CD4-positive, alpha-beta T cell treated with Interleukin-21 for 1 hour (primary cell): Measurements from ENCODE around the gene TRIP10.
A peak's percentile ranks its signal among the peaks of the same experiment; 100 is the strongest.
"Not testable (repeated sequence)": the region's sequence is repeated elsewhere in the genome, so short reads cannot be mapped to it uniquely, and the experiment has no call there.

Source experiments
- DNase-seq: peaks from one replicate; pipeline ENCODE4 v3.0.0-alpha.2; 2020

Gene TRIP10

GRCh38 chr19:6744381-6745301 lies 5.2 kb downstream of the TRIP10 start:
- DNase-seq = no peak

- DNase-seq = no peak
These were observed 6.5 kb downstream of the TRIP10 start for GRCh38 chr19:6745965-6746364.

- DNase-seq = not testable (repeated sequence)
These were observed 9.1 kb downstream of the TRIP10 start for GRCh38 chr19:6748543-6748942.

DNA sequence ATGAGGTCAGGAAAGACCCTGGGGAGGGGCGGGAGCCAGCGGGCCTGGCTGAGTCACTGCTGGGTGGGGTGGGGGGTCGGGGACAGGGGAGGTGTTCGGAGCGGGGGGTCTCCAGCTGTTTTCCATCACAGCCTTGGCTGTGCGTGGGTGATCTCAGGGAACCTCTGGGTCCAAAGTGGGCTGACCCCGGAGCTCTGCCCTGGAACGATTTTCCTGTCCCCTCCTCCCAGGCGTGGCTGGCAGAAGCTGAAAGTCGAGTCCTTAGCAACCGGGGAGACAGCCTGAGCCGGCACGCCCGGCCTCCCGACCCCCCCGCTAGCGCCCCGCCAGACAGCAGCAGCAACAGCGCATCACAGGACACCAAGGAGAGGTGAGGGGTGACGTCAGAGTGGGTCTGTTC lies 10.6 kb downstream of the TRIP10 start:
- DNase-seq = no peak

GRCh38 chr19:6751189-6751588 lies 11.7 kb downstream of the TRIP10 start:
- DNase-seq = no peak

- no peak for DNase-seq
These were observed 13.0 kb downstream of the TRIP10 start for GRCh38 chr19:6752256-6753177.

DNA sequence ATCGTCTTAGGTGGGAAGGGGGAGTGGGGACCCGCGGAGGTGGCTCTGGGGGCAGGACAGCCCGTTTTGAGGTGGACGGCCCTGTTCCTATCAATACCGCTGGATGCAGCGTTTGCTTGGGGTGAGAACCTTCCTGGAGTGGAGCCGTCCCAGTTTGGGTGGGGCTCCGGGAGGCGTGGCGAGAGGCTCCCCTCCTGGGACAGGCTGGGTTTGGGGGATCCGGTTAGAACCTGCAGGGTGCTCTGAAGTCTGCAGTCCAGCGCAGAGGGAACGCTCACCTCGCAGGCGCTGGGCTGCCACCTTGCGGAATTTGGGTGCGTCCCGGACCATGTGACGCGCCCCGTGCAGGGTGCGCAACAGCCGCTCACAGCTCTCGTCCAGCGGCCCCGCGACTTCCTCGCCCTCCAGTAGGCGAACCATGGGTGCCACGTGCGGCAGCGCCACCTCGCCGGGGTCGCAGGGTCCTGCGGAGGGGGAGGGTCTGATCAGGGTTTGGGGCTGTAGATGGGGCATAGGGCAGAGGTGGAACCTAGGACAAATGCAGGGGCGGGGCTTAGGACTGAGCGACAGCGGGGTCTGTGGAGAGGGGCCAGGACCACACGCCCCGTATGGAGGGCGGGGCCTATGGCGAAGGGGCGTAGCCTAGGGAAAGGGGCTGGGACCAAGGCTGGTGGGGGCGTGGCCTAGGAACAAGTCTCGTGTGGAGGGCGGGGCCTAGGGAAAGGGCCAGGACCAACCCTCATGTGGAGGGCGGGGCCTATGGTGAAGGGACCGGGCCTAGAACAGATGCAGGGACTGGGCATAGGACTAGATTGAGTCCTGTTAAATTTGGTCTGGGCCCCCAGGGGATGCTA lies 13.9 kb downstream of the TRIP10 start:
- peak; percentile 85 for DNase-seq

- no peak for DNase-seq
These were observed 14.7 kb downstream of the TRIP10 start for GRCh38 chr19:6754136-6754535.

DNA sequence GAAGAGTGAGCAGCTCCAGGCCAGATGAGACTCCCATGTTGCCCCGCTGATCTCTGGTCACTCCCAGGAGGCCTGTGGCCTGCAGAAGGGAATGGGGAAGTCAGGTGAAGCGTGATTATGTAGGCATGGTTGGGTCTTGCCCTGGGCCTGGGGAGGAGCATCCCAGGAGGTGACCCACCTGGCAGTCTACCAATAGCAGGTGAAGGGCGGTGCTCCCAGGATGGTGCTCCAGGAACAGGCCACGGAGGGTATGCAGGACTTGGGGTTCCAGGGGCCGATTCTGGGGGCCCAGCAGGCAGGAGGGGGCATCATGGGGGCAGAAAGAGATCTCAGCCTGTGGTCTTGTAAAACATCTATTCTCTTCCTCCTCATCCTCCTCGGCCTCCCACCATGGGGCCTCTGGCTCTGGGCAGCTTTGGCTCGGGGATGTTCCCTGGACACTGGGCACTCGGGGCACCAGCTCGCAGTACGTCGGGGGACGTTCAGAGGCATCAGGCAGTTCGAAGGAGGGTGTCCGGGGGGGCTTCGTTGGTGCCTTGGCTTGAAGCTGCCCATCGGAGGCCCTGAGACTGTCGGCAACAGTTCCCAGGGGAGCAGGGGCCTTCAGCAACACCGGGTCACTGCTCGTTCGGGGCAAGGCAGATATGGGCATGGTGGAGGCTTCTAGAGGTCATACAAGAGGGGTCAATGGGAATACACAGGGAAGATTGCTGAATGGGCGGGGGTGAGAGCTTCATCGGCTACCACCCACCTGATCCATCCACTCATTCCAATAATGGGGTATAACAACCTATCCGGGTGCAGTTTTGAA lies 15.4 kb downstream of the TRIP10 start:
- no peak for DNase-seq

DNA sequence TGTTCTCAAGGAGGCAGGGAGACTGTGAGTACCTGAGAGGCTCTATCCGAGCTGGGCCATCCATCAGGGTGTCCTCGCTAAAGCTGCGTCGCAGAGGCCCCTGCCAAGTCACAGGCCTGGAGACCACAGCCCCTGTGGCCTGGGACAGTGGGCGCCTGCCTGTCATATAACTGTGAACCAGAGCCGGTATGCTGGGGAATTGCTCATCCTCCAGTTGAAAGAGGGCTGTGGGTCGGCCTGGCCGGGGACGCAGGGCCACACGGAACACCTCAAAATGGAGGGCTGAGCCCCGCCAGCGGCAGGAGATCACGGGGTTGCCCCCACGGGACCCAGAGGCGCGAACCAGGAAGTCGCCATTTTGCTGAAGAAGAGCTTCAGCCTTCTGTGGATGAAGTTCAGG lies 21.1 kb downstream of the TRIP10 start:
- no peak for DNase-seq

GRCh38 chr19:6761053-6761676 lies 21.7 kb downstream of the TRIP10 start:
- peak; percentile 41 for DNase-seq

- not testable (repeated sequence) for DNase-seq
These were observed 22.8 kb downstream of the TRIP10 start for GRCh38 chr19:6762253-6762797.

GRCh38 chr19:6765738-6766356 lies 26.4 kb downstream of the TRIP10 start:
- DNase-seq = peak; percentile 53

GRCh38 chr19:6766357-6767080 lies 27.0 kb downstream of the TRIP10 start:
- peak; percentile 22 for DNase-seq

- peak; percentile 80 for DNase-seq
These were observed 27.5 kb downstream of the TRIP10 start for GRCh38 chr19:6767081-6767356.

- DNase-seq = peak; percentile 98
These were observed 28.1 kb downstream of the TRIP10 start, which contains the start of gene SH2D3A for GRCh38 chr19:6767357-6768235. Gene SH2D3A, minus strand, starts transcription at chr19:6767435. Its CDS starts 3,687 bp downstream, at chr19:6763748.

GRCh38 chr19:6768236-6768785 lies 28.8 kb downstream of the TRIP10 start:
- peak; percentile 56 for DNase-seq

DNA sequence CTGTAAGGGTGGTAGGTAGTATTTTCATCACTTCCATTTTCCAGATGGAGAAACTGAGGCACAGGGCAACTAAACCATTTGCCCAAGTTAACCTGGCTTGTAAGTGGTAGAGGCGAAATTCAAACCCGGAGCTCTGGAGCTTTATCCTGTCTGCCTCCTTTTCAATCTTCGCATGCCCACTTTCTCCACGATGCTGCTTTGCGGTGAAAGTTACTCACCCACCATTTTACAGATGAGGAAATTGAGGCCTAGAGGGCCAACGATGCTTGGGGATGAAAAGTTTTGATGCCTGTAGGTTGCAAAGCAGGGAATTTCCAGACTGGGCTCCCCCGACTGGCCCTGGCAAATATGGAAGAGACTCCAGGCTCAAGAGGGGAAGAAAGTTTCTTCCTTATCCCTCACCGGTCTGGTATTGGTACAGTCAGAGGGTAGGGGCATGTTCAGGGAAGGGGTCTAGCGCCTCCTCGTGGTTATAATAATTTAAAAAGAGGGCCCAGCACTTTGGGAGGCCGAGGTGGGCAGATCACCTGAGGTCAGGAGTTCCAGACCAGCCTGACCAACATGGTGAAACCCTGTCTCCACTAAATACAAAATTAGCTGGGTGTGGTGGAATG lies 29.6 kb downstream of the TRIP10 start:
- peak; percentile 51 for DNase-seq
